Heart left ventricle (tissue), 13 donors: ENCODE measurements around the gene TADA2A.

Experiments
- POLR2A ChIP-seq, 2 donors: fragments of 450-650 bp; IDR thresholded peaks; one replicate each; pipeline ENCODE4 v1.6.1; 2017; ENCODE audit warnings: antibody characterized with exemption in 2 of 2, mild to moderate bottlenecking in 2 of 2, moderate library complexity in 2 of 2
- TF ChIP-seq, protein P1 (sequence below), 12 donors: fragments of 200-600 bp; sonication (generic) in 4 of 12; IDR thresholded peaks; one replicate each; pipeline versions ENCODE4 v1.5.0 to v1.8.0; 2018 to 2022; ENCODE audit warnings: antibody characterized with exemption in 12 of 12, mild to moderate bottlenecking in 5 of 12
- donor health status: ischemic (EF 13 %, LVEDD 7.1; RV severe dilation, severe dysfunction).
- donor health status: DM: no; HTN: yes; CAD: no.
- donor health status: DM: no; HTN: no; CAD: no.
- donor health status: ischemic (EF 25% LVEDD 6.9; RV normal size, moderate dysfunction).
- donor health status: ischemic (EF 25% LVEDD 5.7; RV mildly dilated, moderate dysfunction).
- donor health status: ischemic (EF 35%, LVEDD 5.7; RV mildly dilated, moderate dysfunction).
- donor health status: nonischemic (EF 11% LVEDD 7.7; RV severe dilation, severe dysfunction).
- donor health status: DM: yes; HTN: yes; CAD: no.
- donor health status: PGD.
- donor health status: ischemic (EF 29% LVEDD 5.4; RV normal size, mild dysfunction).
- donor health status: nonischemic (EF 23%, LVEDD 6.1; RV moderate dilation, normal function).

DNA sequence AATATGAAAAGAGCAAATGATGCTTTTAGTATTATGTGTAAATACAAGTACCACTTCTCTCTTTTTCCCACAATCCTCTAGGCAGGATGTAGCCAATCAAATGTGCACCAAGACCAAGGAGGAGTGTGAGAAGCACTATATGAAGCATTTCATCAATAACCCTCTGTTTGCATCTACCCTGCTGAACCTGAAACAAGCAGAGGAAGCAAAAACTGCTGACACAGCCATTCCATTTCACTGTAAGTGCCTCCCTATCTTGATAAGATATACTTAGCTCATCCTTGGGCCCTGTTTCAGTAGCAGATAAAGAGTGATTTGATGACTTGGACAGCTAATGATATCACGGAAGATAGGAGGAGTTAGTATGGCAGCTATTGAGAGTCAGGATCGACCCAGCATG lies 33.7 kb downstream of the TADA2A start:
- TF ChIP-seq, protein P1, sequence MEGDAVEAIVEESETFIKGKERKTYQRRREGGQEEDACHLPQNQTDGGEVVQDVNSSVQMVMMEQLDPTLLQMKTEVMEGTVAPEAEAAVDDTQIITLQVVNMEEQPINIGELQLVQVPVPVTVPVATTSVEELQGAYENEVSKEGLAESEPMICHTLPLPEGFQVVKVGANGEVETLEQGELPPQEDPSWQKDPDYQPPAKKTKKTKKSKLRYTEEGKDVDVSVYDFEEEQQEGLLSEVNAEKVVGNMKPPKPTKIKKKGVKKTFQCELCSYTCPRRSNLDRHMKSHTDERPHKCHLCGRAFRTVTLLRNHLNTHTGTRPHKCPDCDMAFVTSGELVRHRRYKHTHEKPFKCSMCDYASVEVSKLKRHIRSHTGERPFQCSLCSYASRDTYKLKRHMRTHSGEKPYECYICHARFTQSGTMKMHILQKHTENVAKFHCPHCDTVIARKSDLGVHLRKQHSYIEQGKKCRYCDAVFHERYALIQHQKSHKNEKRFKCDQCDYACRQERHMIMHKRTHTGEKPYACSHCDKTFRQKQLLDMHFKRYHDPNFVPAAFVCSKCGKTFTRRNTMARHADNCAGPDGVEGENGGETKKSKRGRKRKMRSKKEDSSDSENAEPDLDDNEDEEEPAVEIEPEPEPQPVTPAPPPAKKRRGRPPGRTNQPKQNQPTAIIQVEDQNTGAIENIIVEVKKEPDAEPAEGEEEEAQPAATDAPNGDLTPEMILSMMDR (IDR thresholded peaks at IDR 0.05): no peak
- no peak for TF ChIP-seq POLR2A (IDR thresholded peaks at IDR 0.05)
